ENCODE results near the gene PLSCR2. TPM values are rescaled to one million over a fixed set of nuclear protein-coding genes. Genes with fewer than 3 reads are reported as not detected.

PLSCR2 gene, protein sequence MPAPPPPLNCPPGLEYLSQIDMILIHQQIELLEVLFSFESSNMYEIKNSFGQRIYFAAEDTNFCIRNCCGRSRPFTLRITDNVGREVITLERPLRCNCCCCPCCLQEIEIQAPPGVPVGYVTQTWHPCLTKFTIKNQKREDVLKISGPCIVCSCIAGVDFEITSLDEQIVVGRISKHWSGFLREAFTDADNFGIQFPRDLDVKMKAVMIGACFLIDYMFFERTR
- total RNA-seq: under 1 TPM in 1 of 3 donors, not detected in 2; 0.38 TPM
- total RNA-seq (2013): 0.79 TPM

DNA sequence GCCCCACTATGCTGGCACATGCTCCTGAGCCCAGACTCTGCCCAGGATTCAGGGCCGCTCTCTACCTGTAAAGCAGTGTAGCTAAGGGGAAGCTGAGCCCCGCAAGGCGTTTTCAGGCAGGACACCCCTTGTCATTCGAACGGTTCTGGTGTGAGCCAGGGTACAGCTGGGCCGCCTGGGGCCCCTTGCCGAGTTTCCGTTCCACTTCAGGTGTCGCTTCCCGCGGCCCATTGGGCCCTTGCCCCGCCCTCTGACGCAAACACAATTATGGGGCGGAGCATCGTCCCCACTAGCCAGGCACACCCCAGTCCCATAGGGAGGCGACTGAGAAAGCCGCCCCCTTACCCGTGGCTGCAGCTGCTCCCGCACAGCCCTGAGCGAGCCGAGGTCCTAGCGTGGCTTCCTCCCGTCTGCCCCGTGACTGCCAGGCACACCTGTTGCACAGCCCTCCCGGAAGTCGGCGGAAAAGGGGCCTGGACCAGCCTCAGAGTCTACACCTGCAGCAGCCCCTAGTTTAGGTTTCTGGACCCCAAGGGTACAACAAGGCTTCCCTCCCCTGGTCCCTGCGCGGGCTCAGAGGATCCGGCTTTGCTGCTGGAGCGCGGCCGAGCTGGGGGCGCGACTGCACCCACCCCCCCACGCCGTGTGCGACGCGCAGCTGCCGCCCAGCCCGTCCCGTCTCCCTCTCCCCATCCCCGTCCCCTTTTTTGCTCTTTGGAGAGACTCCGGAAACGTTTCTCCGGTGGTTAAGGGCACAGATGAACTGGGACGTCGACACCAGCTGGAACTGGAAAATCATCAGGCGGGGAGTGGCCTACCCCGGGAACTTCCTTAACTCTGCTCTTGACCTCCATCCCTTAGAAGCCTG lies at the start of gene PLSCR2:
Gene PLSCR2 (minus strand): TSS at position 412 of the 868 bp plus-strand sequence. CDS start 9,657 bp downstream, outside the sequence.
- Mint-ChIP-seq H3K27ac (peak within 1 kb of the TSS in 1 of 2 donors; percentile 87), H3K27me3 (ENCODE audit: low read depth in 2 of 2) (peaks cover 0 to 9% of the 10 kb centered on the region in 2 donors), H3K4me1 (peaks cover 0 to 7% of the 10 kb centered on the region in 2 donors), H3K4me3 (peak within 1 kb of the TSS; percentile 82), H3K9me3 (no peaks in the 10 kb centered on the region), H3K36me3 (no peaks in the 10 kb centered on the region)
- Histone ChIP-seq H3K27ac (ENCODE audit: low read length) (peak within 1 kb of the TSS; percentile 60), H3K27me3 (ENCODE audit: control insufficient read depth, insufficient read depth, low read length) (no peaks in the 10 kb centered on the region), H3K36me3 (ENCODE audit: control insufficient read depth, insufficient read depth, low read length) (no peaks in the 10 kb centered on the region), H3K4me1 (ENCODE audit: control insufficient read depth, insufficient read depth, low read length) (peaks cover 13% of the 10 kb centered on the region), H3K4me3 (ENCODE audit: low read length) (peak within 1 kb of the TSS; percentile 72), H3K9me3 (ENCODE audit: control insufficient read depth, insufficient read depth, low read length) (no peaks in the 10 kb centered on the region)
- no peak for TF ChIP-seq CTCF (IDR thresholded peaks at IDR 0.05)
- DNase-seq (peak; percentile 64 to 81), ATAC-seq (peak; percentile 89 to 95 (median 91))
- WGBS (ENCODE audit: insufficient coverage): 5% methylated on average over 51 of the region's 51 CpGs
- intact Hi-C loops (cut with micrococcal nuclease): no loop called here

DNA sequence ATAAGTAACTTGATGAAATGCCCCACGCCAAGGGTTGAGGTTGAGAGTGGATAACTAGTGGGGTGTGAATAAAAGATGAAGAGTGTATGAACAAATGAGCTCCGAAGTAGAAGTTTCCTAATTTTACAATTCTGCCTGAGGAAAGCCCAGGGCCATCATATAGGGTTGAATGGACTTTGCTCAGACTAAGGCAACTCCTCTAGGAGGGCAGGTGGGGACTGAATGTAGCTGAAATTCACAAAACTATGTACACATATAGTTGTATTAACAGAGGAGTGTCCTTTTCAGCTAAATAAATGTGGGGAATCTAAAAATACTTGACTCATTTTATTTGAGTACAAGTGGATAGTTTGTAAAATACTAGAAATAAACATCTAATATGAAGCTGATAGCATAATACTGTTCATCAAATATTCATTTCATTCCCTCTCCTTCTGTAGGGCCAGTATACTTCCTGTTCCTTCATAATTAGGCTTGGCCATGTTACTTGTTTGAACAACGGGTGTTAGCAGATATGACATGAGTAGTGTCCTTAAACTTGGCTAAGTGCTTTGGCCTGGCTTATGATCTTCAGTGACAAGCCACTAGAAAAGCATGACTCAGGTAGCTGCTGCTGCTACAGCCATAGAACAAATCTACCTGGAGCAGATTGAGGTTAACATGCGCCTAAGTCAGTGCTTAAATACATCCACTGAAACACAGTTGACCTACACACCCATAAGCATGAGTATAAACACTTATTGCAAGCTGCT lies 48.5 kb upstream of the PLSCR2 start:
- Histone ChIP-seq H3K27me3 (ENCODE audit: control insufficient read depth, insufficient read depth, low read length) (no peaks in the 10 kb centered on the region), H3K36me3 (ENCODE audit: control insufficient read depth, insufficient read depth, low read length) (peaks cover 19% of the 10 kb centered on the region), H3K4me3 (ENCODE audit: low read length) (no peak overlapping the region), H3K4me1 (ENCODE audit: control insufficient read depth, insufficient read depth, low read length) (no peaks in the 10 kb centered on the region), H3K9me3 (ENCODE audit: control insufficient read depth, insufficient read depth, low read length) (no peaks in the 10 kb centered on the region), H3K27ac (ENCODE audit: low read length) (no peak overlapping the region)
- Mint-ChIP-seq H3K4me3 (no peak overlapping the region), H3K36me3 (peaks cover 13% of the 10 kb centered on the region), H3K27me3 (ENCODE audit: low read depth in 2 of 2) (no peaks in the 10 kb centered on the region), H3K27ac (peak overlapping the region in 1 of 2 donors; percentile 30), H3K9me3 (no peaks in the 10 kb centered on the region), H3K4me1 (peaks cover 12 to 17% of the 10 kb centered on the region in 2 donors)
- DNase-seq (no peak), ATAC-seq (no peak)
- TF ChIP-seq CTCF (IDR thresholded peaks at IDR 0.05): no peak
- 96% methylated on average over 4 of the region's 4 CpGs for WGBS (ENCODE audit: insufficient coverage)
- intact Hi-C loops (cut with micrococcal nuclease): no loop called here

- no peaks in the 10 kb centered on the region for H3K36me3 Mint-ChIP-seq
- Histone ChIP-seq H3K9me3 (ENCODE audit: control insufficient read depth, insufficient read depth, low read length) (no peaks in the 10 kb centered on the region), H3K27me3 (ENCODE audit: control insufficient read depth, insufficient read depth, low read length) (no peaks in the 10 kb centered on the region), H3K27ac (ENCODE audit: low read length) (no peak overlapping the region), H3K36me3 (ENCODE audit: control insufficient read depth, insufficient read depth, low read length) (peaks cover 7% of the 10 kb centered on the region), H3K4me3 (ENCODE audit: low read length) (no peak overlapping the region), H3K4me1 (ENCODE audit: control insufficient read depth, insufficient read depth, low read length) (no peaks in the 10 kb centered on the region)
- WGBS (ENCODE audit: insufficient coverage): 63% methylated on average over 2 of the region's 2 CpGs
- peak overlapping the region; percentile 64 to 80 for H3K27ac Mint-ChIP-seq
- no peak overlapping the region for H3K4me3 Mint-ChIP-seq
- no peaks in the 10 kb centered on the region for H3K9me3 Mint-ChIP-seq
- H3K4me1 Mint-ChIP-seq: peaks cover 17 to 18% of the 10 kb centered on the region in 2 donors
- H3K27me3 Mint-ChIP-seq (ENCODE audit: low read depth in 2 of 2): no peaks in the 10 kb centered on the region
- ATAC-seq (no peak), DNase-seq (no peak)
- intact Hi-C loops (cut with micrococcal nuclease): no loop called here
- TF ChIP-seq CTCF (IDR thresholded peaks at IDR 0.05): no peak
Measured at GRCh38 chr3:146513386-146514051, 44.2 kb upstream of the PLSCR2 start.
